ENCODE data around the gene PROK1. TPM values are rescaled to one million over a fixed set of nuclear protein-coding genes. Genes with fewer than 3 reads are reported as not detected.

PROK1 gene
- total and polyA plus RNA-seq, 5 donors from 2014 or later: not detected

GRCh38 chr1:110449661-110450651 is 993 bp upstream of the PROK1 start:
- Histone ChIP-seq H3K9me3 (ENCODE audit: control insufficient read depth in 2 of 2, low read length in 2 of 2) (no peaks in the 10 kb centered on the region), H3K4me3 (ENCODE audit: low read depth, low read length) (no peak overlapping the region), H3K27ac (ENCODE audit: insufficient read depth, low read length, poor library complexity, severe bottlenecking) (no peak overlapping the region), H3K4me1 (ENCODE audit: control insufficient read depth, insufficient read depth, low read length, poor library complexity, severe bottlenecking) (no peaks in the 10 kb centered on the region), H3K36me3 (ENCODE audit: control insufficient read depth, insufficient read depth, low read length) (no peaks in the 10 kb centered on the region), H3K27me3 (ENCODE audit: control insufficient read depth, insufficient read depth, low read length) (peaks cover 7% of the 10 kb centered on the region)
- ATAC-seq (ENCODE audit: low read depth in 2 of 2) (no peak), DNase-seq (no peak)
- H3K27ac Mint-ChIP-seq: peak overlapping the region in 1 of 3 donors; percentile 24
- no peak overlapping the region for H3K4me3 Mint-ChIP-seq
- H3K27me3 Mint-ChIP-seq: peaks cover 29% of the 10 kb centered on the region
- H3K36me3 Mint-ChIP-seq: no peaks in the 10 kb centered on the region
- peaks cover 0 to 2% (median 0%) of the 10 kb centered on the region in 7 donors for H3K9me3 Mint-ChIP-seq
- no peaks in the 10 kb centered on the region for H3K4me1 Mint-ChIP-seq

- no peaks in the 10 kb centered on the region for H3K4me1 Mint-ChIP-seq
- peaks cover 7% of the 10 kb centered on the region for H3K27me3 ChIP-seq (ENCODE audit: control insufficient read depth, insufficient read depth, low read length)
- no peak overlapping the region for H3K4me3 Mint-ChIP-seq
- ATAC-seq (ENCODE audit: low read depth in 2 of 2): no peak
- DNase-seq: no peak
- H3K36me3 ChIP-seq (ENCODE audit: control insufficient read depth, insufficient read depth, low read length): no peaks in the 10 kb centered on the region
- H3K4me3 ChIP-seq (ENCODE audit: low read depth, low read length): no peak overlapping the region
- H3K27ac Mint-ChIP-seq: no peak overlapping the region
- no peaks in the 10 kb centered on the region for H3K4me1 ChIP-seq (ENCODE audit: control insufficient read depth, insufficient read depth, low read length, poor library complexity, severe bottlenecking)
- H3K9me3 ChIP-seq (ENCODE audit: control insufficient read depth in 2 of 2, low read length in 2 of 2): no peaks in the 10 kb centered on the region
- peaks cover 32% of the 10 kb centered on the region for H3K27me3 Mint-ChIP-seq
- no peaks in the 10 kb centered on the region for H3K36me3 Mint-ChIP-seq
- H3K9me3 Mint-ChIP-seq: peaks cover 0 to 2% (median 0%) of the 10 kb centered on the region in 7 donors
- no peak overlapping the region for H3K27ac ChIP-seq (ENCODE audit: insufficient read depth, low read length, poor library complexity, severe bottlenecking)
Measured at GRCh38 chr1:110452330-110452729, 1.4 kb downstream of the PROK1 start.

GRCh38 chr1:110453829-110454228 is 2.9 kb downstream of the PROK1 start:
- H3K4me1 ChIP-seq (ENCODE audit: control insufficient read depth, insufficient read depth, low read length, poor library complexity, severe bottlenecking): no peaks in the 10 kb centered on the region
- H3K36me3 Mint-ChIP-seq: no peaks in the 10 kb centered on the region
- H3K27me3 ChIP-seq (ENCODE audit: control insufficient read depth, insufficient read depth, low read length): peaks cover 7% of the 10 kb centered on the region
- no peaks in the 10 kb centered on the region for H3K4me1 Mint-ChIP-seq
- H3K9me3 ChIP-seq (ENCODE audit: control insufficient read depth in 2 of 2, low read length in 2 of 2): no peaks in the 10 kb centered on the region
- ATAC-seq (ENCODE audit: low read depth in 2 of 2) (no peak), DNase-seq (no peak)
- no peaks in the 10 kb centered on the region for H3K36me3 ChIP-seq (ENCODE audit: control insufficient read depth, insufficient read depth, low read length)
- H3K27me3 Mint-ChIP-seq: peaks cover 31% of the 10 kb centered on the region
- H3K9me3 Mint-ChIP-seq: peaks cover 0 to 2% (median 0%) of the 10 kb centered on the region in 7 donors
- no peak overlapping the region for H3K4me3 Mint-ChIP-seq
- no peak overlapping the region for H3K27ac Mint-ChIP-seq
- no peak overlapping the region for H3K27ac ChIP-seq (ENCODE audit: insufficient read depth, low read length, poor library complexity, severe bottlenecking)
- no peak overlapping the region for H3K4me3 ChIP-seq (ENCODE audit: low read depth, low read length)

GRCh38 chr1:110454328-110454727 is 3.4 kb downstream of the PROK1 start:
- no peak overlapping the region for H3K27ac Mint-ChIP-seq

GRCh38 chr1:110455151-110455550 is 4.2 kb downstream of the PROK1 start:
- peaks cover 7% of the 10 kb centered on the region for H3K27me3 ChIP-seq (ENCODE audit: control insufficient read depth, insufficient read depth, low read length)
- Mint-ChIP-seq H3K27me3 (peaks cover 20% of the 10 kb centered on the region), H3K4me3 (no peak overlapping the region), H3K36me3 (no peaks in the 10 kb centered on the region), H3K27ac (no peak overlapping the region), H3K9me3 (peaks cover 0 to 2% (median 0%) of the 10 kb centered on the region in 7 donors), H3K4me1 (no peaks in the 10 kb centered on the region)
- no peak overlapping the region for H3K4me3 ChIP-seq (ENCODE audit: low read depth, low read length)
- H3K4me1 ChIP-seq (ENCODE audit: control insufficient read depth, insufficient read depth, low read length, poor library complexity, severe bottlenecking): no peaks in the 10 kb centered on the region
- H3K27ac ChIP-seq (ENCODE audit: insufficient read depth, low read length, poor library complexity, severe bottlenecking): no peak overlapping the region
- H3K9me3 ChIP-seq (ENCODE audit: control insufficient read depth in 2 of 2, low read length in 2 of 2): no peaks in the 10 kb centered on the region
- ATAC-seq (ENCODE audit: low read depth in 2 of 2) (no peak), DNase-seq (no peak)
- no peaks in the 10 kb centered on the region for H3K36me3 ChIP-seq (ENCODE audit: control insufficient read depth, insufficient read depth, low read length)

More at GRCh38 chr1:110454328-110454727, 3.4 kb downstream of the PROK1 start:
- no peaks in the 10 kb centered on the region for H3K4me1 Mint-ChIP-seq
- Histone ChIP-seq H3K4me3 (ENCODE audit: low read depth, low read length) (no peak overlapping the region), H3K27me3 (ENCODE audit: control insufficient read depth, insufficient read depth, low read length) (peaks cover 7% of the 10 kb centered on the region), H3K36me3 (ENCODE audit: control insufficient read depth, insufficient read depth, low read length) (no peaks in the 10 kb centered on the region), H3K27ac (ENCODE audit: insufficient read depth, low read length, poor library complexity, severe bottlenecking) (no peak overlapping the region), H3K4me1 (ENCODE audit: control insufficient read depth, insufficient read depth, low read length, poor library complexity, severe bottlenecking) (no peaks in the 10 kb centered on the region), H3K9me3 (ENCODE audit: control insufficient read depth in 2 of 2, low read length in 2 of 2) (no peaks in the 10 kb centered on the region)
- no peak overlapping the region for H3K4me3 Mint-ChIP-seq
- ATAC-seq (ENCODE audit: low read depth in 2 of 2) (no peak), DNase-seq (no peak)
- H3K36me3 Mint-ChIP-seq: no peaks in the 10 kb centered on the region
- peaks cover 0 to 2% (median 0%) of the 10 kb centered on the region in 7 donors for H3K9me3 Mint-ChIP-seq
- H3K27me3 Mint-ChIP-seq: peaks cover 26% of the 10 kb centered on the region

GRCh38 chr1:110457206-110457605 is 6.3 kb downstream of the PROK1 start:
- H3K4me3 ChIP-seq (ENCODE audit: low read depth, low read length): no peak overlapping the region
- no peak for DNase-seq
- no peaks in the 10 kb centered on the region for H3K9me3 ChIP-seq (ENCODE audit: control insufficient read depth in 2 of 2, low read length in 2 of 2)
- H3K4me1 ChIP-seq (ENCODE audit: control insufficient read depth, insufficient read depth, low read length, poor library complexity, severe bottlenecking): no peaks in the 10 kb centered on the region
- Mint-ChIP-seq H3K36me3 (no peaks in the 10 kb centered on the region), H3K9me3 (peaks cover 0 to 2% (median 0%) of the 10 kb centered on the region in 7 donors), H3K4me3 (no peak overlapping the region), H3K27me3 (peaks cover 26% of the 10 kb centered on the region), H3K27ac (no peak overlapping the region), H3K4me1 (no peaks in the 10 kb centered on the region)
- no peak for ATAC-seq (ENCODE audit: low read depth in 2 of 2)
- H3K36me3 ChIP-seq (ENCODE audit: control insufficient read depth, insufficient read depth, low read length): no peaks in the 10 kb centered on the region
- peaks cover 1% of the 10 kb centered on the region for H3K27me3 ChIP-seq (ENCODE audit: control insufficient read depth, insufficient read depth, low read length)
- H3K27ac ChIP-seq (ENCODE audit: insufficient read depth, low read length, poor library complexity, severe bottlenecking): no peak overlapping the region

- no peak overlapping the region for H3K4me3 ChIP-seq (ENCODE audit: low read depth, low read length)
- no peak overlapping the region for H3K27ac ChIP-seq (ENCODE audit: insufficient read depth, low read length, poor library complexity, severe bottlenecking)
- ATAC-seq (ENCODE audit: low read depth in 2 of 2) (peak; percentile 88 to 93), DNase-seq (peak; percentile 74 to 86 (median 79))
- no peaks in the 10 kb centered on the region for H3K4me1 ChIP-seq (ENCODE audit: control insufficient read depth, insufficient read depth, low read length, poor library complexity, severe bottlenecking)
- Mint-ChIP-seq H3K9me3 (no peaks in the 10 kb centered on the region), H3K27ac (no peak overlapping the region), H3K36me3 (no peaks in the 10 kb centered on the region), H3K4me3 (no peak overlapping the region), H3K27me3 (peaks cover 13% of the 10 kb centered on the region), H3K4me1 (no peaks in the 10 kb centered on the region)
- H3K9me3 ChIP-seq (ENCODE audit: control insufficient read depth in 2 of 2, low read length in 2 of 2): no peaks in the 10 kb centered on the region
- no peaks in the 10 kb centered on the region for H3K36me3 ChIP-seq (ENCODE audit: control insufficient read depth, insufficient read depth, low read length)
- no peaks in the 10 kb centered on the region for H3K27me3 ChIP-seq (ENCODE audit: control insufficient read depth, insufficient read depth, low read length)
Measured at GRCh38 chr1:110460253-110461220, 9.6 kb downstream of the PROK1 start.
